NCI-H2196 treated with DMSO at 0.1 percent for 48 hours (cell line): Measurements from ENCODE around the gene CLASP1.

Experiments used
- DNase-seq: peaks from one replicate; lab custom pipeline; 2025; ENCODE audit not compliant: unreplicated experiment; lab: John Stamatoyannopoulos, UW

Gene CLASP1

GRCh38 chr2:121351521-121352318 lies 297.5 kb downstream of the CLASP1 start:
- DNase-seq, result no peak

DNA sequence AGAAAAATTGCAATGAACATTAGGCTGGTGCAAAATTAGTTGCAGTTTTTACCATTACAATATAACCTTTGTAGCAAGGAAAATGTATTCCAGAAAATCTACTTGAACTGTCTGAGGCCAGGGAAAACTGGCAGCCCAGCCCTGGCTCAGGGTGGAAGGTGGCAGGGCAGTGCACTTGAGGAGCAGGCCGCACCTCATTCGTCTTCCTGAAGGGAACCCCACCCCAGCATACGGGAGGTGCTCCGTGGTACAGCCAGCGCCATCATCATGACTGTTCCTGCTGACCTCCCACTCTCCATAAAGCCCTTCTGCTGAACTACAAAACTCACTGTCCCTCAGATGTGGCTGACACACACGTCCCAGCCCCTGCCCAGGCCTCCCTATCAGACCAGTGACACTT lies 298.4 kb downstream of the CLASP1 start:
- DNase-seq, result no peak

DNA sequence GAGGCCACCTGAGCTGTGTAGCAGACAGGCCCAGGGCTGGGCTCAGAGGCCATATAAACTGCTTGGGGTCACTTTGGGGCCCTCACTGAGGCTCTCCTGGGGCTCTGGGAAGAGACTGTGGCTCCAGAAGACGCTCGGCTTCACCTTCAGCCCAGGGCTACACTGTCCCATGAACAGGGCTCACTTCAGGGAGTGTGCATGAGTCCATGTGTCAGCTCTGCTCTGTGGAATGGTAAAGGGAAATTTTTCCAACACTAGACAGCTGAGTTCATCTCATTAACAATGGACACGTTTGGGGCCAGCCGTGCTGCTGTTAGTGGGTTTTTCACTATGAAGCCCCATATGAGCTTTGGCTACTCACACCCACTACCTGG lies 298.9 kb downstream of the CLASP1 start:
- no peak for DNase-seq

GRCh38 chr2:121349721-121350401 lies 299.4 kb downstream of the CLASP1 start:
- DNase-seq, result no peak

DNA sequence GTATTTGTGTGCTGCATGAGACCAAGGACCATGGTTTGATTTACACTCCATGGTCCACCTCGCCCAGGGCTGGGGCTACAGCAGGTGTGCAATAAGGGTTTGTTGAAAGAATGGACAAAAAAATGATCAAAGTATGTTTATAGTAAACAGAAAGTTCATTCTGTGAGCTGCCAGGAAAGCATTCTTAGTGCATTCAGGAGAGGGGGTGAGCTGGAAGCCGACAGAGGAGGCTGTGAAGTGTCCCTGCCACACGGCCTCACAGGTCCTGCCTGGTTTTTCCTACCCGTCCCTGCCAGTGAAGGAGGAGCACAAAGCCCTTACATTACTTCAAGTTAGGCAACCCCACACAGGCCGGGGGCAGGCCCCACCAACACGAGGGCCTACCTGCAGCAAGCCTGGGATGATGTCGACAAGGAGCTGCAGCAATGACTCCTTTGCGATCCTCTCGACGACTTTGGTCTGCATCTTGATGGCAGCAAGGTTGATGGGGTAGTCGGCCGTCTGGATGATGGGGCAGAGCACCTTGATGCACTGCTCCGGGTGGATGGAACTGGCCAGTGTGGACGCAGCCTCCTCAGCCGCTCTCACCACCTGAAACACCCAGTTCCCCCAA lies 301.0 kb downstream of the CLASP1 start:
- no peak for DNase-seq

DNA sequence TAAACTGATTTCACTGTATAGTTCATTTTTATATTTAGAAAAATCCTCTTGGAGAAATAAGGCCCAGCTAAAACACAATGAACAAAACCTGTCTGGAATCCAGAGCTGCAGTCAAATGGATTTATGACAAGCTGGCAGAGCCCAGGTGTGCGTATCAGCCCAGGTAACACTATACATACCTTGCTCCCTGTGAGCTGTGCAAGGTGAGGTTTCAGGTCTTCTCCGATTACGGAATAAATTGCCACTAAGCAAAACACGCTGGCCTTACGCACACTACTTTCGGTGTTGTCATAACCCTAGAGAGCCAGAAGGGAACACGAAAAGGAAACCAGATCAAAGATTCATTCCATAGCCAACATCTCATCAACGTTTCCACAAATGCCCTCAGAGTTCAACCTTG lies 302.4 kb downstream of the CLASP1 start:
- DNase-seq, result peak; percentile 74

DNA sequence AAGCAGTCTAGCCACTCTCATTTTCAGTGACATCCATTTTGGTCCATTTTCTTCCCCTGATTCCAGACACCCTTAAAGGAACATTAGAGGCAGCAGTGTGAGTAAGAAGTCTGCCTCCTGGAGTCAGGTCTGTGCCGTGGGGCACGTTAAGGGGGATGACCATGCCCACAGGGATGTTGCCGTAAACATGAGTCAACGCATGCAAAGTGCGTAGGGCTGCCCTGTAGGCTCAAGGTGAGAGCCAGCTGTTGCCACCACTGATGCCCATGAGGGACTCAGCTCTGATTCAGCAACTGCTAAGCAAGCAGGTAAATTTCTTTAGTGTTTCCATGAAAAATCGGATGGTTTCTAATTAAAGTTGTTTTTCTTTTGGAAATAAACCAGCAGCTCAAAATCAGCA lies 302.9 kb downstream of the CLASP1 start:
- DNase-seq, result no peak

DNA sequence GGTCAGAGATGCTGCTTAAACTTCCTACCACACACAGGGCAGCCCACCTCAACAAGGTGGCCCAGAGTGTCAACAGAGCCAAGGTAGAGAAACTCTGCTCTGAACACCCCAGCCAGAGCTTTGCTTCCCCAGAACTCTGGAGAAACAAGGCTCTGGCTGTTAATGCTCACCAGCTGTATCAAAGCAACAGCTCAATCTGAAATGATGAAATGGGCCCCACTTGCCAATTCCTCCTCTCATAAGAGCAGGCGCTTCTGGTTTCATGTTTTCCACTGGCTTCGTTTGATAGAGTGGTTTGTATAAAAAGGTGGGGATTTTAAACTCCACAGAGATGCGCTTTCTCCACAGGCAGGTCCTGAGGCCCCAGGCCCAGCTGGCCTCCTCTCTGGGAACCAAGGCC lies 303.4 kb downstream of the CLASP1 start:
- DNase-seq, result no peak

DNA sequence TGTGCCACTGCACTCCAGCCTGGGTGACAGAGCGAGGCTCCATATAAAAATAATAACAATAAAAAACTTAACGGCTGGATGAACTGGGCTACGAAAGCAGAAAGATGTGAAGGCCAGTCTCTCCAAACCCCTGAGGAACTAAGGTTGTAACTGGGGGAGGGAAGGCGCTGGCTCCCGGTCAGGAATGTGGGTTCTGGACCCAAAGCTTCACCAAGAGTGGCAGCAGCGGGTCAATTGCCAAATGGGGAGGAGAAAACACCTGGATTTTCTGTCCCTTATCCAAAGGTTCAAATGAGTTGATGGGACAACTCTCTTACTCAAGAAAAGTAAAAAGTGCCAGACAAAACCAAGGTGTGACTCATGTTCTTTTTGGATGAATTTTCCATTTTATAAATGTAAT lies 304.2 kb downstream of the CLASP1 start:
- DNase-seq, result no peak

- DNase-seq, result peak; percentile 31
Observed at GRCh38 chr2:121343828-121344399, 305.3 kb downstream of the CLASP1 start.

DNA sequence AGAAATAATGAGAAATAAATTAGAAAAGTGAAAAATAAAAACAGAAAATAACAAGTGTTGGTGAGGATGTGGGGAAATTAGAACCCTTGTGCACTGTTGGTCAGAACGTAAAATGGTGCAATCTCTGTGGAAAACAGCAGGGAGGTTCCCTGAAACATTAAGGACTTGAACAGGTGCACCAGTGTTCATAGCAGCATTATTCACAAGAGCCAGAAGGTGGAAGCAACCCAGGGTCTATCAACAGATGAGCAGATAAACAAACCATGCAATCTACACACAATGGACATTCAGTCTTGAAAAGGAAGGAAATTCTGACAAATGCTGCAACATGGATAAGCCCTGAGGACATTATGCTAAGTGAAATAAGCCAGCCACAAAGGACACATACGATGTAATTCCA lies 306.1 kb downstream of the CLASP1 start:
- peak; percentile 61 for DNase-seq

GRCh38 chr2:121342751-121343150 lies 306.5 kb downstream of the CLASP1 start:
- DNase-seq, result peak; percentile 62

DNA sequence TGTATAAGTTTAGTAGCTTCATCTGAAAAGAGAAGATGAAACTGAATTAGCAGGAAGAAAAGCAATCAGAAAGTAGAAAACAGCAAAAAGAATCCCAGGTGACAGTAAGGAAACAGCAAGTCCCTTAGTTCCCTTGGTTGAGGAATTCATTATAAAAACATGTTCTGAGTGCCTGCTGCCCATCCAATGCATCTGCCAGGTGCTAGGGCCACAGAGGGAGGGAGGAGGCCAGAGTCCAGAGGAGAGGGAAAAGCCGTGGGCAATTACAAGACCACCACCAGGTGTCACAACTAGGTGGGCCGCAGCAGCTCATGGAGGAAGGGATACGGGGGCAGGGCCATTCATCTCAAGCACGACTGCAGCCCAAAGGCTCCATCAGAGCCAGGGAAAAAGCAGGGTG lies 308.3 kb downstream of the CLASP1 start:
- no peak for DNase-seq

DNA sequence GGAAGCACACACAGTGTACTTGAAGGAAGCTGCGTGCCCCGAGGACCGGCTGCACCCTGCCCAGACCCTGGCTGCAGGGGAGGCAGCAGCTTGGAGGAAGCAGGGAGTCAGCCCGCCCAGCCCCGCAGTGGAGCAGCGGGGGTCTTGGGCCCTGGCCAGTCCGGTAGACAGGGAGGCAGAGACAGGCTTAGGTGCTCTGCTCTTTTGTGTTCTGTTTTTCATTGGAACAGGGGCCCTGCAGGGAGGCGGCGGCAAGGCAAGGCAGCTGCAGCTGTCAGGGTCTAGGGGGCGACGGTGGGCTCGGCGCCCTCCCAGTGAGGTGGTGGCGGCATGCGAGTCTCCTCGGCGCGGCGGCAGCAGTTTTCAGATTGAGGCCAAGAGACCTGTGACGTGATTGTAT lies 311.0 kb downstream of the CLASP1 start:
- no peak for DNase-seq

- DNase-seq, result no peak
Observed at GRCh38 chr2:121336528-121337294, 312.6 kb downstream of the CLASP1 start.

- peak; percentile 70 for DNase-seq
Observed at GRCh38 chr2:121335294-121336290, 313.7 kb downstream of the CLASP1 start.

GRCh38 chr2:121334581-121335293 lies 314.5 kb downstream of the CLASP1 start:
- no peak for DNase-seq

- DNase-seq, result no peak
Observed at GRCh38 chr2:121333834-121334558, 315.3 kb downstream of the CLASP1 start.

- no peak for DNase-seq
Observed at GRCh38 chr2:121333231-121333630, 316.0 kb downstream of the CLASP1 start.
